ENCODE measurements around the gene VWA1.
"Not testable (repeated sequence)": the region's sequence is repeated elsewhere in the genome, so short reads cannot be mapped to it uniquely, and the experiment has no call there.

VWA1 gene

DNA sequence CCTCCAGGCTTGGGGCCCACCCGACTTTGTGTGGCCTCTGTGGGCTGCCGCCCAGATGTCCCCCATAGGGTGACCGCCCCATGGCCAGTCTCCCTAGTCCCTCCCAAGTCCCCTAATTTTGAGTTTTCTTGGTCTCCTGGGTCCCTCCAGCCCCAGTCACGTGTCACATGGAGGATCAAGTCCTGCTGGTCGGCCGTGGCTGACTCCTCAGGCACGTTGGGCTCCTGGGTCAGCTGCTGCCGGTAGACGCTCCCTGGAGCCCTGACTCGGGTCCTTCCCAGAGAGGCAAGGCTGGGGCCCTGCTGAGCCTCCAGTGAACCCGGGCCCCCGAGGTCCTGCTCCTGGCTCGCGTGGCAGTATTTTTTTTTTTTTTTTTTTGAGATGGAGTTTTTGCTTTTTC lies 24.2 kb downstream of the VWA1 start:
- not testable (repeated sequence) for FAIRE-seq

DNA sequence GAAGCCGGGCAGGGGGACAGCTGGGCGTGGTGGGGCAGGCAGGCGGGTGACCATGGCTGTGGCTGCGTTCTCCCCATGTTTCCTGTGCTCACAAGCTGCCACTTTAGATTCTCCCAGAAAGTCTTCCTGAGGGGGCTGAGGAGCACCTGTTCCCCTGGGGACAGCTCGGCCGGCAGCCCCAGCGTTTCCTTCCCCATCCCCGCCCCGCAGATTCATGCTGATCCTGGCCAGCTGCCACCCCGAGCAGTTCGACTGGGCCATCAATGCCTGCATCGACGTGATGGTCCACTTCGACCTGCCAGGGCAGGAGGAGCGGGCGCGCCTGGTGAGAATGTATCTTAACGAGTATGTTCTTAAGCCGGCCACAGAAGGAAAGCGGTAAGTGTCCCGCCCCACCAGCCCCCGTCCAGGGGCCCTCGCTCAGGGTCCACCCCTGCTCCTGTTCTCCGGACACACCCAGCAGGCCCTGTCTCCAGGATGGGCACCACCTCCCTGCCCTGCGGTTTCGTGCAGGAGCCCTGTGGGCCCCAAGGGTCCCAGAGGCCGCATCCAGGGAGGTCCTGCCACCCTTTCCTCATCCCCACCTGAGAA lies 25.1 kb downstream of the VWA1 start:
- no peak for FAIRE-seq

DNA sequence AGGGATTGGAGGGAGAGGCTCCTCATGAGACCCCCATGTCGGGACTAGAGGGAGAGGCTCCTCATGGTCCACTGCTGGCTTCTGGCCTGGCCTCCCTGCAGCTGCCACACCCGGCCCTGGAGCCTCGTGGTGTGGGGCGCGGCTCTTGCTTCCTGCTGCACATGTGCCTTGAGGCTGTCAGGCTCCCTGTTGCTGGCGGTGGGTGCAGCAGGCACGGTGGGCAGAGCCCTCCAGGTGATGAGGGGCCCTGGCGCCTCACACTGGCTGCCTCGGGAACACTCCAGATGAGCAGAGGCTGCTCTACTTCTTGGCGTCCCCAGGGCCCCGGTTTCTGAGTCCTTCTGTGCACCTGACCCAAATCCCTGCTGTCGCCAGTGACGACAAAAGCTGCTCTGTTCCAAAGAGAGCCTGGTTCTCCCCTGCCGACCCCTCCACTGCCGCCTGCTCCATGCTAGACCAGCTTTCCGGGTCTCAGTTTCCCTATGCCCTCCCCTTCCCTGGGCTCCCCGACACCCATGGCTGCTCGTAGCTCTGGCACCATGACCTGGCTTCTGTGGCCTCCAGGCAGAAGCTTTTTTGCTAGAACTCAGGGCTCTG lies 26.3 kb downstream of the VWA1 start:
- FAIRE-seq: no peak

DNA sequence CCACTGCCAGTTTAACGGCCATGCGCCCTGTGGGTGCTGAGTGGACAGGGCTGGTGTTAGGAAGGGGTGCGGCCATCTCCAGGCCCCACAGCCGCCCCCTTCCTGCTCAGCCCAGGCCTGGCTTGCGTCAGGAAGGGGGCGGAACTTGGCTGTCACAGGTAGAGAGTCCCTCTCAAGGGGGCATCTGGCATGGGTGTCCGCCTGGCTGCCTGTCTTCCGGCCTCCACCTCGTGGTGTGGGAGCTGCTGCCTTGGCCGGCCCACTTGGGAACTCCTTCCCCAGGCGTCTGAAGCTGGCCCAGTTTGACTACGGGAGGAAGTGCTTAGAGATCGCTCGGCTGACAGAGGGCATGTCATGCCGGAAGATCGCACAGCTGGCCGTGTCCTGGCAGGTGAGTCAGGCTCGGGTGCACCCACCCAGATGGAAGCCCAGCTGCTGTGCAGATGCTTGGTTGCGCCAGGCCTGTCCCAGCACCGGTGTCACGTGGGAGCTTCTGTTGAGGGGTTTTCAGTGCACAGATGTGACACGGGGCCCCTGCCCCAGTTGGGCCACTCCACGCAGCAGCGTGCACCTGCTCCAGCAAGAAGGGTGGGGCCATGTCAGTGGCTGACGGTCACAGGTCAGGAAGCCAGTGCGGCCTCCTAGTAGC lies 27.0 kb downstream of the VWA1 start:
- FAIRE-seq: no peak

DNA sequence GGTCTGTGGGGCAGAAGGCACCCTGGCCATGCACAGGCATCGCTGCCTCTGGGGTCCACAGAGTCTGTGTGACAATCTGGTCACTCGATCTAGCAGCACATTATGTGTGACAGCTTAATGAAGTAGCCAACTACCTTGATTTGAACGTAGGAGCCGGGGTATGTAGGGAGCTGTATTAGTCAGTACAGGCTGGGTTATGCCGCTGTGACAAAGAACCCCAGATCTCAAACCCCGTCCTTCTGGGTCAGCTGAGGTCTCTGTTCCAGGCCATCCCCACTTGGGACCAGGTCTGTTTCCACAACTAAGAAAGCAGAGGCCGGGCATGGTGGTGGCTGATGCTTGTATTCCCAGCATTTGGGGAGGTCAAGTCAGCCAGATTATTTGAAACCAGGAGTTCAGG lies 27.8 kb downstream of the VWA1 start:
- FAIRE-seq: no peak

DNA sequence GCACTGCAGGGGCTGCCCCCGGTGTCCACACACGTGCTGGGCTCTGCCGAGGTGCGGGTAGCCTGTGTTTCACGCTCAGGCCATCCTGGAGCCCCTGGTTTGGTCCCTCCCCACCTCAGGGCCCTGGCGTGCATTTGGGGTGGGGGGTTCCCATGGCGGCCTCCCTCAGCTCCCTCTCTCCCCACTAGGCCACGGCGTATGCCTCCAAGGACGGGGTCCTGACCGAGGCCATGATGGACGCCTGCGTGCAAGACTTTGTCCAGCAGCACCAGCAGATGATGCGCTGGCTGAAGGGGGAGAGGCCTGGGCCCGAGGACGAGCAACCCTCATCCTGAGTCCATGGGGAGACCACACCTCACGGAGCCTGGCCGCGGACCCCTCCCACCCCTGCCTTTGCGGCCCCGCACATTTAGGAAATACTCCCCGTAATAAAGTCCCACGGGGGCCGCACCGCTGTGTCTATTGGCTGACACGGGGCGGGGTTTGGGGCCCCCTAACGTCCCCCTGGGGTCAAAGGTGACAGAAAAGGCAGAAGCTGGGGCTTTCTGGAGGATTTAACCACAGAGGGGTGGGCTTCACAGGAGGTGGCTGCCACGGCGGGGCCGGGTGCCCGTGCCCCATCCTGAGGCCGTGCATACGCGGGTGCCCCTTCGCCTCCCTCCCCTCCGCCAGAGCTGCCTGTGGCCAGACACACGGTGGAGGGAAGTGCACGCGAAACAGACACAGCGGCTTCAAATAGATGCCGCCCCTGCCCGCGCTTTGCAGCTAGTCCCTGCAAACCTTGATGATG lies 32.9 kb downstream of the VWA1 start:
- FAIRE-seq: not testable (repeated sequence)

DNA sequence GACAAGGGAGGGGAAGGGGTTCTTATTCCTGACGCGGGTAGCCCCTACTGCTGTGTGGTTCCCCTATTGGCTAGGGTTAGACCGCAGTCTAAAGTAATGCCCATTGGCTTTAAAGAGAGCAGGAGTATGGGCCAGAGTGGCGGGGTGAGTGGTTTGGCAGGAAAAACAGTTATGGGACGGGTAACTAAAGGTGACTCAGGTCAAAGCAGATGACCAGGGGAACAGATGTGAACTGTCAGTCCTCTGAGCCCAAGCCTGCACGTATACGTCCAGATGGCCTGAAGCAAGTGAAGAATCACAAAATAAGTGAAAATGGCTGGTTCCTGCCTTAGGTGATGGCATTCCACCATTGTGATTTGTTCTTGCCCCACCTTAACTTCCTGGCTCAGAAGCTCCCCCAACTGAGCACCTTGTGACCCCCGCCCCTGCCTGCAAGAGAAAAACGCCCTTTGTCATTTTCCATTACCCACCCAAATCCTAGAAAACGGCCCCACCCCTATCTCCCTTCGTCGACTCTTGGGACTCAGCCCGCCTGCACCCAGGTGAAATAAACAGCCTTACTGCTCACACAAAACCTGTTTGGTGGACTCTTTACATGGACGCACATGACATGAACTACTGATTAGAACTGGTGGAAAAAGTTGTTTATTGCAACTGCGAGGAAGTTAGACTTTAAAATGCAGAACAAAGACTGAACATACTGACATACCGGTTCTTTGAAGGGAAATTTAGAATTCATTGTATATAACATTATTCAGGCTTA lies 35.3 kb downstream of the VWA1 start:
- no peak for FAIRE-seq

DNA sequence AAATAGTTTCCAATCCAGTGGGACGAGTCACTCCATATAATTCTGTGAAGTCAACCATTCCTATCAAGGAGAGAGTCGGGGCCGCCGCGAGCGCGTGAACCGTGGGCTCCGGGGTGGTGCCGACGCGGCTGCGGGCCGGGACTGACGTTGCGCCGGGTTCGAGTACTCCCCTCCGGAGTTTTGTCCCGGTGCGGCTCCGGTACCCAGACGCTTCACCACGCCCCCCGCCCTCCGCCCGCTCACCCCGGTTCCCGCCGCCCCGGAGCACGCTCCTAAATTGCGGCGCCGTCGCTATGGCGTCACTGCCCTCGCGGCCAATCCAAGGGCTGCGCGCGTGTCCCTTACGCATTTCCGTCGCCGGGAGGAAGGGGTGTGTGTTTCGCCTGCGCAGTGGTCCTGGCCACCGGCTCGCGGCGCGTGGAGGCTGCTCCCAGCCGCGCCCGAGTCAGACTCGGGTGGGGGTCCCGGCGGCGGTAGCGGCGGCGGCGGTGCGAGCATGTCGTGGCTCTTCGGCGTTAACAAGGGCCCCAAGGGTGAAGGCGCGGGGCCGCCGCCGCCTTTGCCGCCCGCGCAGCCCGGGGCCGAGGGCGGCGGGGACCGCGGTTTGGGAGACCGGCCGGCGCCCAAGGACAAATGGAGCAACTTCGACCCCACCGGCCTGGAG lies 36.0 kb downstream of the VWA1 start, which contains the start of gene ATAD3B:
ATAD3B (plus strand) TSS at position 377 of the 664 bp plus-strand sequence; CDS start at position 497, 120 bp downstream.
- FAIRE-seq: no peak

DNA sequence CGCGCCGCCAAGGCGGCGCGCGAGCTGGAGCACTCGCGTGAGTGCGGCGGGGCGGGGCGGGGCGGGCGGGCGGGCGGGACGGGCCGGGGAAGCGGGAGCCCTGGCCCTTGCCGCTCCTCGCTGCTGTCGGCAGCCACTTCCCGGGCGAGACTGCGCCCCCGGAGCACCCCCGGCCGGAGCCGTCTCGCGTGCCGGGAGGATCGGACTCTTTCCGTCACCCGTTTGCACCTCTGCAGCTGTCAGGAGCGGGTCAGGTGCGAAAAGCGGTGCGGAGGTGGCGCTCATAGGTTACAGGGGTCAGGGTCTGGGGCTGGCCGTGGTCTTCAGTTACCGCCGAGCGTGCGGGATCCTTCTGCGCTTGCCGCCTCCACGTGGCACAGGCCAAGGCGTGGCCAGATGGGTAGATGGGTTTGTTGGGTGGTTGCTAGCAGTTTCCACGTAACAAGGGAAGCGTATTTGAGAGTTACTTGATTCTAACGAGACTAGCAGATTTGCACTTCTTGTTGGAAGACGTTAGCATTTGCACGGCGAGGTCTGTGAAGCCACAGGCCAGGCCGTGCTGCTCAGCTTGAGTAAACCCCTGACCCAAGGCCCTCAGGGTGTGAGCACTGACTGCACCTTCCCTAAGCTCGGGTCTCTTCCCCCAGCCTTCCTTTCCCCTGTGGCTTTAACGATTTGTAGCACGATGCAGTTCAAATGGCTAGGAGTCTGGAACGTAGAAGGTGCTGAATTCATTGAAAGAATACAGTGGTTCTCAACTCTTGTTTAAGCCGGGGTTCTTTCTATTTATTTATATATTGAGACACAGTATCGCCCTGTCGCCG lies 36.8 kb downstream of the VWA1 start:
- FAIRE-seq: not testable (repeated sequence)

DNA sequence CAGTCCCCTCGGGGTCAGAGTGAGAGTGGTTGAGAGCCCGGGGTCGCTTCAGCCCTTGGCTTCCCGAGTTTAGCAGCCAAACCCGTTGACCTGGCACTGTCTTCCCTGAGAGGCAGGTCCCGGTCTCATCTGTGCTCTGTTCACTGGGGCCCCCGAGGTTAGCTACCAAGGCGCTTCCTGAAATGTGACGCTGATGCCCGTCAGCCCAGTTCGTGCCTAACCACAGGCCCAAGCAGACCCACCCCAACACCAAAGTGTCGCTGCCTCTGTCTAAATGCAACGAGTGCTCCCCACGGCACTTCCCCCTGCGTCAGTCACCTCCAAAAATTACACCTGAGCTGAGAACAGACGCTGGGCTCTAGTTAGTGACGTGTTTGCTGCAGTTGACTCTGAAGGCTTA lies 40.5 kb downstream of the VWA1 start:
- FAIRE-seq: not testable (repeated sequence)

DNA sequence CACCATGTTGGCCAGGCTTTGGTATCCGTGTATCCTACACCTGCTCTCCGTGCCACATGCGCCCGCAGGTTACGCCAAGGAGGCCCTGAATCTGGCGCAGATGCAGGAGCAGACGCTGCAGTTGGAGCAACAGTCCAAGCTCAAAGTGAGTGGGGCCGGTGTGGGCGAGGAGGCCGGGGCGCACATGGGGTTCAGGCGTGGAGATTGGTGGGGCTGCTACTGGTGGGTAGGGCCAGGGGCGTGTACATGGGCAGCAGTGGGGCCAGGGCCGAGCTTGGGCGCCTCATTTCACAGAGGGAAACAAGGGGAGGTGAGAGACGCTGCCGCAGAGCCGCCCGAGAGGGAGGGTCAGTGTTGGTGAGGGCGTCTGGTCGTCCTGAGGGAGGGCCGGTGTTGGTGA lies 41.7 kb downstream of the VWA1 start:
- no peak for FAIRE-seq

DNA sequence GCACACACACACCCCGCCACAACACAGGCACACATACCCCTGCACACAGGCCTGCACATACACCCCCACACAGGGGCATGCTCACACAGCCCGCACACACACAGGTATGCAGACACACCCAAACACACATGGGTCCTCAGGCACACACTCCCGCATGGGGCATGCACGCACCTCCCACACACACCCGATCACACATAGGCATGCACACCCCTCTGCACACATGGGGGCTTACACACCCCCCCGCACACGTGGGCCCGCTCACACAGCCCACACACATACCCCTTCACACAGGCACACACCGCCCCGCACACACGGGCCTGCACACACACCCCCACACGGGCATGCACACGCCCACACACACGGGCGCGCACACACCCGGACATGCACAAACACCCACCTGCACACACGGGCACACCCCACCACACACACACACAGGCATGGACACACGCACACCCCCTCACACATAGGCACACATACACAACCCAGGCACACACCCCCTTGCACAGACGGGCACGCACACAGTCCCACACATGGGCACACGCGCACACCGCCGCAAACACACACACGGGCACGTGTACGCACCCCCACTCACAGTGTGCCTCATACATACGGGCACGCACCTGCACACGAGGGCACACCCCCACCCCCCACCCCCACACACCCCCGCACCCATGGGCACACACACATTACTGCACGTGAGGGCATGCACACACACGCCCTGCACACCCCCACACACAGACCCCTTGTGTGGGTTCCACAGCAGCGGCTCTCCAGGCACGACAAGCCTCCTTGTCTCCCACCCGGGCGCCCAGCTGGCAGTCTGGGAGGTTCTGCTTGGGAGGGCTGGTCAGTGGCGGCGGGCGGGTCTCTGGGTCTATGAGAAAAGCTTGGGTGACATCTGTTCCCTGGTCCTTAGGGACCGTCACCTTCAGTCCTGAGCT lies 44.3 kb downstream of the VWA1 start:
- no peak for FAIRE-seq

DNA sequence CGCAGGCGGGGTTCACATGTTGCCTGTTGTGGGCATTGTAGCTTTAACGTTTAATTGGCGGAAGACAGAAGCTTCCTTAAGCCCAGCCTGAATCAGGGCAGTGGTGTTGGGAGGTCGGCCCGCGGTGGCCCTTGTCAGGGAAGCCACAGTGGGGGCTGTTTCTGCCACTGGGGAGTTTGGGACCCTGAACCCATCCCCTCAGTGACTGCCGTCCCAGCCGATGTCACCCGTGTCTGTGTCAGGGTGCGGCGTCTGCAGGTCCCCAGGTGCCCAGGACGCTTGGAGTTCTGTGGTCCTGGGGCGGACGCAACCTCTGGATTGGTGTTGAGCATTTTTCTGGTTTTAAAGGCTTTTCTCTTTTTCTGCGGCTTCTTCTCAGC lies 45.0 kb downstream of the VWA1 start:
- not testable (repeated sequence) for FAIRE-seq

DNA sequence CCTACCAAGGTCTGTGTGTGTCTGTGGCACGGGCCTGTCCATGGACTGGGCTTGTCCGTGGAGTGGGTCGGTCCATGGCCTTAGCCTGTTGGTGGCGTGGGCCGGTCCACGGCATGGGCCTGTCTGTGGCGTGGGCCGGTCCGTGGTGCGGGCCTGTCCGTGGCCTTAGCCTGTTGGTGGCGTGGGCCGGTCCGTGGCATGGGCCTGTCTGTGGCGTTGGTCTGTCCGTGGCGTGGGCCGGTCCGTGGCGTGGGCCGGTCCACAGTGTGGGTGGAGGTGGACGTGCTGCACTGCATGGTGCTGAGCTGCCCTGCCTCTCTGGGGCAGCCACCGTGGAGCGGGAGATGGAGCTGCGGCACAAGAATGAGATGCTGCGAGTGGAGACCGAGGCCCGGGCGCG lies 46.3 kb downstream of the VWA1 start:
- FAIRE-seq: not testable (repeated sequence)

DNA sequence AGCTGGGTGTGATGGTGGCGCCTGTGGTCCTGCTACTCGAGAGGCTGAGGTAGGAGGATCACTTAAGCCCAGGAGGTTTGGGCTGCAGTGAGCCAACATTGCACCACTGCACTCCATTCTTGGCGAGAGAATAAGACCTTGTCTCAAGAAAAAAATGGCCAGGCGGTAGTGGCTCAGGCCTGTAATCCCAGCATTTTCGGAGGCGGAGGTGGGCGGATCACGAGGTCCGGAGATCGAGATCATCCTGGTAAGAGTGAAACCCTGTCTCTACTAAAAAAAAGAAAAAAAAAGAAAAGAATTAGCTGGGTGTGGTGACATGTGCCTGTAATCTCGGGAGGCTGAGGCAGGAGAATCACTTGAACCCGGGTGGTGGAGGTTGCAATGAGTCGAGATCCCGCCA lies 47.4 kb downstream of the VWA1 start:
- no peak for FAIRE-seq

DNA sequence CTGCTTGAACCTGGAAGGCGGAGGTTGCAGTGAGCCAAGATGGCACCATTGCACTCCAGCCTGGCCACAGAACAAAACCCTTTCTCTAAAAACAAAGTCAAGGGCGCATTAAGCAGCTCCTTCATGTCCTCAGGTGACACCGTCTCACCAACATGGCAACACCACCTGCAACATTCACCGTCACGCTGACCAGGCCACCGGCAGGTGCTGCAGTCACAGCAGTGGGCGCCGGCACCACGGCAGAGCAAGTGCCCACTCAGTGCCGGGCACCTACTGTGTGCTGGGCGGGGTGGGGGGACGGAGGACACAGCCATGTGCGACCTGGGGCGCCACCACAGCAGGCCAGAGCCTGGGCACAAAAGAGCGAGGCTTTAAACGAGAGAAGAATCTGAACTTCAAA lies 48.2 kb downstream of the VWA1 start:
- FAIRE-seq: no peak

DNA sequence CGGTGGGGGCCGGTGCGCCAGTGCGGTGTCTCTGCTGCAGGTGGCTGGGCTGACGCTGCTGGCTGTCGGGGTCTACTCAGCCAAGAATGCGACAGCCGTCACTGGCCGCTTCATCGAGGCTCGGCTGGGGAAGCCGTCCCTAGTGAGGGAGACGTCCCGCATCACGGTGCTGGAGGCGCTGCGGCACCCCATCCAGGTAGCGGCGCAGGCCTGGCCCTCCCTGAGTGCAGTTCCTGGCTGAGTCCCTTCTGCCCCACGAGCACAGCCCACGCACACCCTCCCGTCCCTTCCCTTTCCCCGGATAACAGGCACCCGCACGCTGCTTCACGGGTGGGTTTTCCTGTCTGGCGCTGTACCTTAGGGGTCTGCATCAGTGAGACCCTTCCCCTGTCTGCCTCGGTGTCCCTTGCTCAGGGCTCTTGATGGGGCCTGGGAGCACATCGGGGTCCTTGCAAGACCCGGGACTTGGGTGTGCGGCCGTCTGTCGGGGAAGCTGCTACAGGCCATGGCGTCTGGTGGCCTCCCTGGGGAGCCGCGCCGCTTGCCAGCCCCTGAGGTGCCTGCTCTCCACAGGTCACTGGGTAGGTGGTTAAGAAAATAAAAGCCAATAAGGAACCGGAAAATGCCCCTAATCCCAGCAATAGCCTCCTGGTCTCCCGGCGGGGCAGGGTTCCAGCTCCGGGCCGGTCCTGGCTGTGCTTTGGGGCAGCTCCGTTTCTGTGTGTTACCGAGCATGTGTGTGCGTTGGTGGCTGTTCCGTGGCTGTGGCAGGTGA lies 49.7 kb downstream of the VWA1 start:
- not testable (repeated sequence) for FAIRE-seq

DNA sequence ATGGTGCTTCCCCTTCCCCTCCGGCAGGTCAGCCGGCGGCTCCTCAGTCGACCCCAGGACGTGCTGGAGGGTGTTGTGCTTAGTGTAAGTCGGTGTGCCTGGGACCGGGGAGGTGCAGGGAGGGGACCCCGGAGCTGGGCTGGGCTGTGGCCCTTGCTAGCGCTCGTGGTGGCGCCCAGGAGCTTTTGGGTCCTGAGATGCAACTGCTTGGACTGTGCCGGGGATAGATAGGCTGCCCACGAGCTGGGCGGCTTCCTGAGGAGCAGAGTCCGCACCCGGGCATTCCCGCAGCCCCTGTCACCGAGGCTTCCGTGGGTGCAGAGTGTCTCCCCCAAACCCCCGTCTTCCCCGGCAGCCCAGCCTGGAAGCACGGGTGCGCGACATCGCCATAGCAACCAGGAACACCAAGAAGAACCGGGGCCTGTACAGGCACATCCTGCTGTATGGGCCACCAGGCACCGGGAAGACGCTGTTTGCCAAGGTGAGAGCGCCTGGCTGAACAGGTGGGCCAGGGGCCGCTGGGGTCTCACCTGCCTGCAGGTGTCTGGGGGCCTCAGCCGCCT lies 50.3 kb downstream of the VWA1 start:
- not testable (repeated sequence) for FAIRE-seq

DNA sequence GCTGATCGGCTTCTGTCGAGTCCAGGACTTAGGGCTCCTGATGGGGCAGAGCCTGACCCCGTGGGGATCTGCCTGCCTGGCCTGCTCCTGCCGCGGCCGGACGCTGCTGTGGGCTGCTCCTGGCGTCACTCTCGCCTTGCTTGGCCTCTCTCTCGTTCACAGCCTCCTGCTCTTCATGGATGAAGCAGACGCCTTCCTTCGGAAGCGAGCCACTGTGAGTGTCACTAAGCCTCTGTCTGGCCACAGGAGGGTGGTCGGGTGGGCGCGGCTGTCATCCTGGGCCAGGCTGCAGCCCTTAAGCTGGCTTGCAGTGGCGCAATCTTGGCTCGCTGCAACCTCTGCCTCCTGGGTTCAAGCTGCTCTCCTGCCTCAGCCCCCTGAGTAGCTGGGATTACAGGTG lies 52.2 kb downstream of the VWA1 start:
- FAIRE-seq: no peak

Measured in islet of Langerhans (tissue), 1 donor.